Measurements from ENCODE around the gene DZANK1. TPM values are rescaled to one million over a fixed set of nuclear protein-coding genes. Genes with fewer than 3 reads are reported as not detected.

The DZANK1 gene
- total RNA-seq, 1 experiment from 2014 or later, result 1.7 TPM

DNA sequence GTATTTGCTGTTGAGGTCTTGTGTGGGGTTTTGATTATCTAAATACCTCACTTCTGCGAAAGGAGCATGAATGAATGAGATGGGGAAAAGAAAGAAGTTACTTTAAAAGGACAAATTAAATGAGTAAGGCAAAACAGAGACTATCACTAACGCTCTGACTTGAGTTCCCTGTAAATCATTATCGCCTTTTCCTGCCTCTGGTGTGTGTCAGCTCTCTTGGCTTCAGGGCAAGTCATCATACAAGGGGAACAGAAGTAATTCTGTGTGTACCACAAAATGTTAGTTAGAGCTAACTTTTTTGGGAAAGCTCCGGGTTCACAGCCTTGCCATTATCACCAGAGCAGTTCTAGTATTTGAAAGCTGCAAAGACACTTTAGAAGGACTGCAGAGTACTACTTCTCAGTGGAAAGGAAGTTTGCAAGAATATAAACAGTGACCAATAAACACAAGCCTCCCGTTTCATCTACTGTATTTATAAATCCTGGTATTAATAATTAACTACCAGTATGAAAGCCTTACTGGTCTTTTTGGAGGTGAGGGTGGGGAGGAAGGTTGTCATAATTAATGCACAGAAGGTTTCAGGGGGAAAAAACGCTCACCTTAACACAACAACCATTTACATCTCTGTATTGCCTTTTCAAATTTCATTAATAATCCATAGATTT is 1.2 kb downstream of the DZANK1 start:
- no peak for TF ChIP-seq CBX3 (IDR thresholded peaks at IDR 0.05; ENCODE audit: low read depth)
- no peak for TF ChIP-seq ZFX (IDR thresholded peaks at IDR 0.05)
- no peak for TF ChIP-seq SRF (IDR thresholded peaks at IDR 0.05; ENCODE audit: low read depth)
- no peak for TF ChIP-seq CEBPB (IDR thresholded peaks at IDR 0.05; ENCODE audit: low read depth)
- TF ChIP-seq, protein P1, sequence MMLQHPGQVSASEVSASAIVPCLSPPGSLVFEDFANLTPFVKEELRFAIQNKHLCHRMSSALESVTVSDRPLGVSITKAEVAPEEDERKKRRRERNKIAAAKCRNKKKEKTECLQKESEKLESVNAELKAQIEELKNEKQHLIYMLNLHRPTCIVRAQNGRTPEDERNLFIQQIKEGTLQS (IDR thresholded peaks at IDR 0.05), result no peak
- no peak for TF ChIP-seq RAD21 (IDR thresholded peaks at IDR 0.05; ENCODE audit: low read depth)
- TF ChIP-seq ELF1 (IDR thresholded peaks at IDR 0.05; ENCODE audit: borderline replicate concordance, low read depth), result no peak
- no peak for TF ChIP-seq EGR1 (IDR thresholded peaks at IDR 0.05; ENCODE audit: low read depth)
- TF ChIP-seq, protein P2, sequence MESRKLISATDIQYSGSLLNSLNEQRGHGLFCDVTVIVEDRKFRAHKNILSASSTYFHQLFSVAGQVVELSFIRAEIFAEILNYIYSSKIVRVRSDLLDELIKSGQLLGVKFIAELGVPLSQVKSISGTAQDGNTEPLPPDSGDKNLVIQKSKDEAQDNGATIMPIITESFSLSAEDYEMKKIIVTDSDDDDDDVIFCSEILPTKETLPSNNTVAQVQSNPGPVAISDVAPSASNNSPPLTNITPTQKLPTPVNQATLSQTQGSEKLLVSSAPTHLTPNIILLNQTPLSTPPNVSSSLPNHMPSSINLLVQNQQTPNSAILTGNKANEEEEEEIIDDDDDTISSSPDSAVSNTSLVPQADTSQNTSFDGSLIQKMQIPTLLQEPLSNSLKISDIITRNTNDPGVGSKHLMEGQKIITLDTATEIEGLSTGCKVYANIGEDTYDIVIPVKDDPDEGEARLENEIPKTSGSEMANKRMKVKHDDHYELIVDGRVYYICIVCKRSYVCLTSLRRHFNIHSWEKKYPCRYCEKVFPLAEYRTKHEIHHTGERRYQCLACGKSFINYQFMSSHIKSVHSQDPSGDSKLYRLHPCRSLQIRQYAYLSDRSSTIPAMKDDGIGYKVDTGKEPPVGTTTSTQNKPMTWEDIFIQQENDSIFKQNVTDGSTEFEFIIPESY (IDR thresholded peaks at IDR 0.05; ENCODE audit: extremely low read depth, insufficient replicate concordance, low read length), result no peak
- TF ChIP-seq ZNF274 (IDR thresholded peaks at IDR 0.05; ENCODE audit: low read depth, low read length), result no peak
- no peak for TF ChIP-seq EZH2phosphoT487 (IDR thresholded peaks at IDR 0.05; ENCODE audit: borderline replicate concordance)
- TF ChIP-seq FOSL1 (IDR thresholded peaks at IDR 0.05; ENCODE audit: low read depth), result no peak
- TF ChIP-seq JUND (IDR thresholded peaks at IDR 0.05), result no peak
- H3K27ac ChIP-seq (ENCODE audit: low read depth, low read length), result no peak overlapping the region

More for the DNA sequence above, 1.2 kb downstream of the DZANK1 start:
- Histone ChIP-seq H2AFZ (ENCODE audit: low read depth, low read length, poor library complexity, severe bottlenecking) (no peak overlapping the region), H3K9ac (ENCODE audit: low read length) (no peak overlapping the region; the same call in 1 of the 2 replicates), H4K20me1 (ENCODE audit: insufficient read depth) (no peaks in the 10 kb centered on the region), H3K4me3 (replicated peaks in 1 of 2; ENCODE audit: low read depth in 1 of 2, low read length in 2 of 2) (peak overlapping the region in 1 of 2 experiments; percentile 82; a peak in 1 of 4 replicates), H3K79me2 (ENCODE audit: insufficient read depth, low read length) (peaks cover 34% of the 10 kb centered on the region), H3K4me2 (ENCODE audit: low read length) (peak overlapping the region; percentile 77), H3K4me1 (ENCODE audit: control insufficient read depth in 1 of 2, insufficient read depth in 2 of 2, low read length in 2 of 2) (peaks cover 13% of the 10 kb centered on the region in 2 experiments), H3K36me3 (ENCODE audit: control insufficient read depth in 1 of 2, insufficient read depth in 2 of 2, low read length in 2 of 2) (peaks cover 0 to 7% of the 10 kb centered on the region in 2 experiments; a peak in 1 of 4 replicates), H3K9me2 (ENCODE audit: insufficient read depth) (no peaks in the 10 kb centered on the region), H3K9me3 (ENCODE audit: control insufficient read depth in 1 of 2, insufficient read depth in 1 of 2, low read depth in 1 of 2, low read length in 2 of 2) (no peaks in the 10 kb centered on the region), H3K27me3 (ENCODE audit: insufficient read depth, low read length) (no peaks in the 10 kb centered on the region)
- no TSS peak for BruUV-seq (replicated peaks)
- ChIA-PET RAD21 (ENCODE audit: low non-redundant PET in 1 of 2, low total read pairs in 2 of 2, uncharacterized antibody in 2 of 2, unreplicated experiment in 2 of 2) (no interaction called here), POLR2A (interaction anchor here (2.1 kb wide), 1 partner anchor 41 kb away, joined by 12 read pairs; the partner anchor contains the start of gene SEC23B), CTCF (no interaction called here)
- no peak for ATAC-seq
- no peak for DNase-seq (ENCODE audit: low read depth, low spot score)
- intact Hi-C loops (cut with micrococcal nuclease), result loop anchor here (1.0 to 2.0 kb wide), 2 partner anchors 32 to 121 kb away; no protein-coding TSS in a partner anchor

All from HCT116 (cell line).